Tibial artery (tissue), 4 donors: Measurements from ENCODE around the gene PRM1.

Experiments
- DNase-seq, 2 donors: peaks; one replicate each; pipeline ENCODE4 v3.0.0-alpha.2; 2019
- H3K27ac ChIP-seq, 2 donors: fragments of 200-600 bp; sonication (generic) in 1 of 2; 1 replicate in 1 of 2; 2 replicates in 1 of 2; pipeline ENCODE4 v1.5.1; 2018 to 2019; ENCODE audit warnings: mild to moderate bottlenecking in 1 of 2
- H3K27me3 ChIP-seq, 2 donors: fragments of 200-600 bp; sonication (generic) in 1 of 2; one replicate each; pipeline versions ENCODE4 v1.5.1 to v1.6.0; 2016 to 2019
- H3K36me3 ChIP-seq, 3 donors: fragments of 200-600 bp; sonication (generic) in 2 of 3; one replicate each; pipeline ENCODE4 v1.5.1; 2016 to 2019; ENCODE audit warnings: mild to moderate bottlenecking in 2 of 3
- H3K4me1 ChIP-seq, 4 donors: fragments of 200-600 bp; sonication (generic) in 2 of 4; 1 replicate in 3 of 4; 2 replicates in 1 of 4; pipeline ENCODE4 v1.5.1; 2016 to 2019
- H3K4me3 ChIP-seq, 2 donors: fragments of 200-600 bp; sonication (generic) in 1 of 2; 1 replicate in 1 of 2; 2 replicates in 1 of 2; pipeline ENCODE4 v1.5.1; 2018 to 2019; ENCODE audit warnings: mild to moderate bottlenecking in 2 of 2
- H3K9me3 ChIP-seq, 3 donors: fragments of 200-600 bp; sonication (generic) in 1 of 3; one replicate each; pipeline ENCODE4 v1.5.1; 2016 to 2019
- intact Hi-C: fragments of 100-400 bp; cut with DNase I; formaldehyde crosslinking; loops from one replicate; pipeline ENCODE4 v1.15.0; 2023; ENCODE audit warnings: low total_unique reads
- TF ChIP-seq, protein P1 (sequence below), 2 experiments: fragments of 200-600 bp in 1 of 2; fragments of 450-650 bp in 1 of 2; IDR thresholded peaks; one replicate each; pipeline ENCODE4 v1.5.1; 2017 to 2019; ENCODE audit warnings: antibody characterized with exemption in 2 of 2, mild to moderate bottlenecking in 1 of 2, moderate library complexity in 1 of 2

The PRM1 gene

DNA sequence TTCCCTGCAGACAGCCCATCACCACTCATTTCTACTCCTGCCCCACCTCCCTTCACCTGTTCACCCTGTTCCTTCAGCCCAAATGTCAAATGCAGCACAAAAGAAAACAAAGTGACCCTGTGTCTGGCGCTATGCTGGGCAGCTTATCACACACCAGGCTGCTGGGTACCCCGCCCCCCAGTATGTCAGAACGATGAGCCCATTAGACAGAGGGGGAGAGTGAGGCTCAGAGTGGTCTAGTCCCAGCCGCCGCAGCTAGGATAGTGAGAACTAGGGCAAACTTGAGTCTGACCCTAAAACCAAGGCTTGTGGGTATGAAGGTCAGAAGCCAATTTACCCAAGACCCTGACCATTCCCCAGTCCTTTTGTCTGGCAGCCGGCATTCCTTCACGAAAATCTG, 16.0 kb downstream of the PRM1 start:
- no peaks in the 10 kb centered on the region for H3K9me3 ChIP-seq
- H3K27me3 ChIP-seq: no peaks in the 10 kb centered on the region
- DNase-seq: no peak
- no peaks in the 10 kb centered on the region for H3K36me3 ChIP-seq
- intact Hi-C loops: no loop called here
- no peak overlapping the region for H3K4me3 ChIP-seq
- H3K27ac ChIP-seq: no peak overlapping the region
- no peaks in the 10 kb centered on the region for H3K4me1 ChIP-seq
- TF ChIP-seq, protein P1, sequence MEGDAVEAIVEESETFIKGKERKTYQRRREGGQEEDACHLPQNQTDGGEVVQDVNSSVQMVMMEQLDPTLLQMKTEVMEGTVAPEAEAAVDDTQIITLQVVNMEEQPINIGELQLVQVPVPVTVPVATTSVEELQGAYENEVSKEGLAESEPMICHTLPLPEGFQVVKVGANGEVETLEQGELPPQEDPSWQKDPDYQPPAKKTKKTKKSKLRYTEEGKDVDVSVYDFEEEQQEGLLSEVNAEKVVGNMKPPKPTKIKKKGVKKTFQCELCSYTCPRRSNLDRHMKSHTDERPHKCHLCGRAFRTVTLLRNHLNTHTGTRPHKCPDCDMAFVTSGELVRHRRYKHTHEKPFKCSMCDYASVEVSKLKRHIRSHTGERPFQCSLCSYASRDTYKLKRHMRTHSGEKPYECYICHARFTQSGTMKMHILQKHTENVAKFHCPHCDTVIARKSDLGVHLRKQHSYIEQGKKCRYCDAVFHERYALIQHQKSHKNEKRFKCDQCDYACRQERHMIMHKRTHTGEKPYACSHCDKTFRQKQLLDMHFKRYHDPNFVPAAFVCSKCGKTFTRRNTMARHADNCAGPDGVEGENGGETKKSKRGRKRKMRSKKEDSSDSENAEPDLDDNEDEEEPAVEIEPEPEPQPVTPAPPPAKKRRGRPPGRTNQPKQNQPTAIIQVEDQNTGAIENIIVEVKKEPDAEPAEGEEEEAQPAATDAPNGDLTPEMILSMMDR (IDR thresholded peaks at IDR 0.05): no peak

DNA sequence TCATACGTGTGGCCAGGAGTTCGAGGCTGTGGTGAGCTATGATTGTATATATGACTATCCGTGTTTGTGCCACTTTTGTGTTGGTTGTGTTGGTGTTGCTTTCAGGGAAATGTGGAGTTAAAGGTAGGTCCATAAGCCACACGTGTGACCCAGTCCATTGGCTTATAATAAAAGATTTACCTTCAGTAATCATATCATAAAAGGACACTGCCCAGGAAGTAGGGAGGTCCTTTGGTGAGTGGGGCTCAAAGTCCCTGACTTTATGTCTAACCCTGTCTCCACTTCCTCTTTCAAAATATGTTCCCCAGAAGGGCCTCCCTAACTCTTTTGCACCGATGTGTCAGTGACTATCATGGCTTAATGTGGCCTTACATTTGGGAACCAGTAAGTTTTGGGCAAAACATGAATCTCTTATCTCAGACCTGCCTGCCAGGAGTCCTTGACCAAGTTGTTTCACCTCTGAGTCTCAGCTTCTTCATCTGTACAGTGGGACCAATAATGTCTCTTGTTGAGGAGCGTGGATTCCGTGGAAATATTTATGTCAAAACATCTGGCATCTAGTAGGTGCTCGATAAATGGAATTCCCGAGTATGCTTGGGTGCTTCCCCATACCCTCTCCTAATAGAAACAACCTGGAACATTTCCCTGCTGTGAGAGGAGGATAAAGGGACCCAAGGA, 16.8 kb downstream of the PRM1 start:
- intact Hi-C loops: no loop called here
- no peaks in the 10 kb centered on the region for H3K27me3 ChIP-seq
- no peak overlapping the region for H3K27ac ChIP-seq

DNA sequence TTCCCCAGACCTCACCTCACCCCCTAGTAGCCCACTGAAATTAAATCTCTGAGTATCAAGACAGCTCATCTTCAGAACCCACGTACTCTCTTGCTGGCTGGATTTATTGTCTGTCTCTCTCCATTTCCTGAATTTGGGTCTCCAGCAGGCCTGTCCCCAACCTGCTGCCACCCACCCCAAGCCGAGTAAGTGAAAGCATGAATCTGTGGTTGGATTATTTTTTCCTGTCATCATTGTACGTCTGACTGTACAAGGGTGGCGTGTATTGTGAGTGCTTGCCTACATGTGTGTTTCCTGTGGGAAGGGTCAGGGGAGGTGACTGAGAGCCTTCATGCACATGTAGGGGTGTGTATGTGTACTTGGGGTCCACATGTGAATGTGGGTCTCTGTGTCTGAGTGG, 17.4 kb downstream of the PRM1 start:
- DNase-seq: no peak
- H3K27me3 ChIP-seq: no peaks in the 10 kb centered on the region
- no peaks in the 10 kb centered on the region for H3K9me3 ChIP-seq
- H3K36me3 ChIP-seq: no peaks in the 10 kb centered on the region
- no peak overlapping the region for H3K27ac ChIP-seq
- no peak overlapping the region for H3K4me3 ChIP-seq
- TF ChIP-seq, protein P1 (IDR thresholded peaks at IDR 0.05): no peak
- H3K4me1 ChIP-seq: peaks cover 0 to 12% (median 9%) of the 10 kb centered on the region in 4 donors
- intact Hi-C loops: no loop called here

More for the DNA sequence above, 16.8 kb downstream of the PRM1 start:
- Histone ChIP-seq H3K36me3 (no peaks in the 10 kb centered on the region), H3K4me1 (peaks cover 0 to 7% (median 3%) of the 10 kb centered on the region in 4 donors), H3K4me3 (no peak overlapping the region), H3K9me3 (no peaks in the 10 kb centered on the region)
- TF ChIP-seq, protein P1 (IDR thresholded peaks at IDR 0.05): no peak
- no peak for DNase-seq

GRCh38 chr16:11262915-11263314, 18.2 kb downstream of the PRM1 start:
- H3K4me1 ChIP-seq: peaks cover 0 to 18% (median 14%) of the 10 kb centered on the region in 4 donors
- H3K27ac ChIP-seq: no peak overlapping the region
- H3K9me3 ChIP-seq: no peaks in the 10 kb centered on the region
- intact Hi-C loops: no loop called here
- DNase-seq: no peak
- TF ChIP-seq, protein P1 (IDR thresholded peaks at IDR 0.05): no peak
- no peaks in the 10 kb centered on the region for H3K27me3 ChIP-seq
- H3K4me3 ChIP-seq: no peak overlapping the region
- H3K36me3 ChIP-seq: no peaks in the 10 kb centered on the region

DNA sequence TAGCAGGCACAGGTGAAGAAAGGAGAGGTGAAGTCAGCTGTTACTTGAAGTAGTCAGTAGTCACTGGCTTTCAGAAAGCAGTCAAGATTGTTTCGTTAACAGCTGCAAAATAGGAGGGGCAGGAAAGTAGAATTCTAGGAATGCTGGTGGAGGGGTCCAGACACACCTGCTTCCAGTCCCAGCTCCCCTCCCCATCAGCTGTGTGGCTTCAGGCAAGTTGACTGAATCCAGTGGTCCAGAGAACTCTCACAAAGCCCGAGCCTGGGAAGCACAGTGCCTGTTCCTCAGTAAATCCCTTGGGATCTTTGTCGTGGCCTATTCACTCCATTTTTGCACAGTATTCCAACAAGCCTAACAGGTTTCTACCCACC, 20.5 kb downstream of the PRM1 start:
- Histone ChIP-seq H3K36me3 (no peaks in the 10 kb centered on the region), H3K9me3 (no peaks in the 10 kb centered on the region), H3K27me3 (no peaks in the 10 kb centered on the region), H3K4me1 (peaks cover 0 to 27% (median 23%) of the 10 kb centered on the region in 4 donors), H3K4me3 (no peak overlapping the region), H3K27ac (no peak overlapping the region)
- TF ChIP-seq, protein P1 (IDR thresholded peaks at IDR 0.05): no peak
- intact Hi-C loops: no loop called here
- DNase-seq: no peak
